PC-3 (cell line): ENCODE results near the gene CIDEB. TPM values are rescaled to one million over a fixed set of nuclear protein-coding genes. Genes with fewer than 3 reads are reported as not detected.

Experiments
- ATAC-seq: fragments of 200-7000 bp; cut with Tn5 transposase; 2 replicates; pipeline ENCODE4 v1.9.1; 2020; ENCODE audit warnings: mild to moderate bottlenecking, moderate library complexity
- BruUV-seq: library from RNA; stranded (reverse); fragments of 400-500 nt; replicated peaks from 2 replicates; lab custom pipeline; 2021; lab: Mats Ljungman, UMichigan
- CTCF ChIA-PET: fragments of 300-600 bp; sonication (Branson Sonifier 250); formaldehyde crosslinking; loops from one replicate; lab custom pipeline; 2022; ENCODE audit warnings: antibody characterized with exemption; lab: Charles Lee
- POLR2A ChIA-PET: fragments of 300-600 bp; sonication (Branson Sonifier 250); formaldehyde crosslinking; loops from one replicate; lab custom pipeline; 2022; ENCODE audit warnings: antibody characterized with exemption; ENCODE audit not compliant: unreplicated experiment; lab: Charles Lee
- DNase-seq: peaks from one replicate; pipeline ENCODE4 v3.0.0-alpha.2; 2015
- H2AFZ ChIP-seq: fragments of 300-600 bp; sonication (generic); 2 replicates; pipeline ENCODE4 v1.6.0; 2016; ENCODE audit warnings: antibody characterized with exemption, low read length
- H3F3A ChIP-seq: fragments of 300-600 bp; sonication (generic); one replicate; pipeline ENCODE4 v1.6.0; 2017; ENCODE audit warnings: antibody characterized with exemption, low read length, control low read depth, mild to moderate bottlenecking; ENCODE audit not compliant: unreplicated experiment
- H3K27ac ChIP-seq: fragments of 300-600 bp; sonication (generic); 2 replicates; pipeline ENCODE4 v1.5.1; 2016; ENCODE audit warnings: mild to moderate bottlenecking, low read length
- H3K27me3 ChIP-seq: fragments of 300-600 bp; sonication (generic); 2 replicates; pipeline ENCODE4 v1.6.1; 2016; ENCODE audit warnings: low read length, mixed read lengths
- H3K36me3 ChIP-seq: fragments of 300-600 bp; sonication (generic); 2 replicates; pipeline ENCODE4 v1.6.1; 2016; ENCODE audit warnings: low read depth, mixed run types, low read length, mixed read lengths
- H3K4me1 ChIP-seq: fragments of 300-600 bp; sonication (generic); 2 replicates; pipeline ENCODE4 v1.5.1; 2016; ENCODE audit warnings: low read length; ENCODE audit not compliant: insufficient read depth
- H3K4me2 ChIP-seq: fragments of 300-600 bp; sonication (generic); 2 replicates; pipeline ENCODE4 v1.6.0; 2016; ENCODE audit warnings: low read length
- H3K4me3 ChIP-seq: fragments of 300-600 bp; sonication (generic); 2 replicates; pipeline ENCODE4 v1.5.1; 2016; ENCODE audit warnings: mild to moderate bottlenecking, low read length, mixed read lengths
- H3K79me2 ChIP-seq: fragments of 300-600 bp; sonication (generic); 2 replicates; pipeline ENCODE4 v1.6.1; 2017; ENCODE audit warnings: low read length, mixed read lengths
- H3K9ac ChIP-seq: fragments of 300-600 bp; sonication (generic); 2 replicates; pipeline ENCODE4 v1.6.0; 2016; ENCODE audit warnings: mild to moderate bottlenecking, low read length
- H3K9me2 ChIP-seq: fragments of 300-600 bp; sonication (generic); replicated peaks from 2 replicates; pipeline ENCODE4 v1.6.1; 2016; ENCODE audit warnings: mixed run types, low read length, mixed read lengths
- H3K9me3 ChIP-seq: fragments of 300-600 bp; sonication (generic); 2 replicates; pipeline ENCODE4 v1.6.1; 2016; ENCODE audit warnings: low read length, mixed read lengths
- H4K20me1 ChIP-seq: fragments of 300-600 bp; sonication (generic); 2 replicates; pipeline ENCODE4 v1.6.1; 2016; ENCODE audit warnings: low read length, mixed read lengths
- CTCF ChIP-seq: fragments of 300-600 bp; sonication (generic); conservative IDR thresholded peaks from 2 replicates; pipeline ENCODE4 v1.5.1; 2017; ENCODE audit warnings: antibody characterized with exemption, low read depth, mild to moderate bottlenecking, low read length
- EZH2 ChIP-seq: fragments of 300-600 bp; sonication (generic); IDR thresholded peaks from one replicate; pipeline ENCODE4 v1.6.1; 2017; ENCODE audit warnings: antibody characterized with exemption, mild to moderate bottlenecking, low read length; ENCODE audit not compliant: unreplicated experiment
- EZH2phosphoT487 ChIP-seq: fragments of 300-600 bp; sonication (generic); IDR thresholded peaks from 2 replicates; pipeline ENCODE4 v1.6.1; 2018; ENCODE audit warnings: mild to moderate bottlenecking, antibody characterized with exemption, low read length, borderline replicate concordance
- intact Hi-C: fragments of 100-400 bp; cut with micrococcal nuclease; formaldehyde crosslinking; loops from 2 replicates; pipeline ENCODE4 v1.9.0; 2023
- total RNA-seq: library from RNA; depleted of rRNA; stranded (reverse); fragments of >200 nt; gene quantifications from 2 replicates; pipeline ENCODE4 v1.2.3, GENCODE V29; 2014

CIDEB gene
- total RNA-seq, 1 experiment from 2014 or later: not detected

DNA sequence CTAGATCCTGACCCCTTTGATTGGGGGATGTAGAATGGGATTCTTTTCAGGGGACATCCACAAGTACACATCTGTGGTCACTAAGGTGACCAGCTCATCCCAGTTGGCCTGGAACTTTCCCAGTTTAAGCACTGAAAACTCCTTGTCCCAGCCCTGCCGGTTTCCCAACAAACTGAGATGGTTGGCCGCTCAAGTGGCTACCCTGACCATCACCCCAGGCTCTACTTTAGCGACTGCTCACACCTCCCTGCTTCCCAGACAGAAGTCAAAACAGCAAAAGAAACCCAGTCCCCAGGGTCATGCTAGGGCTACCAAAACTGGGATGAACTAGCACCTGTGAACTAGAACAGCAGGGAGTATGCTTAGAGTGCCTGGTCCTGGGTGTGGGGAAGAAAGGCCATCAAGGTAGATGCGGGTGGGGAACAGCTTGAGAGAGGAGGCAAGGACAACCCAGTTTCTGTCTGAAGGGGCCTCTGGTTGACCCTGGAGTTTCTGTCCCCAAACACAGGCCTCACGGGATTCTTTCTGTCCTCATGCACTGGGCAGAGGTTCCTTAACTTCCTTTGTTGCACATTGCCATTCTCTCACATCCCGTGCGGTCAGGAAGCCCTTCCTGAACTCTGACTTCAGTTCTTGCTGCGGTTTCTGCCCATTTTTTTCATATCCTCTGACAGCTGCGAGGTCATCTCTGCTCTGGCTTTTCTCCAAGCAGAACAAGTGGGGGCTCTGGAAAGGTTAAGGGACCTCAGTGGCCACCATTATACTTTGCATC, 5.1 kb upstream of the CIDEB start:
- Histone ChIP-seq H3K9ac (no peak overlapping the region), H3K4me1 (peaks cover 13% of the 10 kb centered on the region), H3K36me3 (peaks cover 12% of the 10 kb centered on the region; the same call in 1 of the 2 replicates), H3F3A (no peaks in the 10 kb centered on the region), H3K4me3 (no peak overlapping the region), H3K4me2 (no peak overlapping the region), H3K79me2 (no peaks in the 10 kb centered on the region), H3K9me2 (no peaks in the 10 kb centered on the region), H3K9me3 (no peaks in the 10 kb centered on the region), H3K27me3 (no peaks in the 10 kb centered on the region), H4K20me1 (no peaks in the 10 kb centered on the region), H3K27ac (no peak overlapping the region), H2AFZ (no peak overlapping the region)
- no TSS peak for BruUV-seq
- ChIA-PET CTCF (no interaction called here), POLR2A (no interaction called here)
- no peak for DNase-seq
- ATAC-seq: no peak
- intact Hi-C loops: no loop called here
- TF ChIP-seq EZH2 (no peak), EZH2phosphoT487 (no peak), CTCF (no peak)

DNA sequence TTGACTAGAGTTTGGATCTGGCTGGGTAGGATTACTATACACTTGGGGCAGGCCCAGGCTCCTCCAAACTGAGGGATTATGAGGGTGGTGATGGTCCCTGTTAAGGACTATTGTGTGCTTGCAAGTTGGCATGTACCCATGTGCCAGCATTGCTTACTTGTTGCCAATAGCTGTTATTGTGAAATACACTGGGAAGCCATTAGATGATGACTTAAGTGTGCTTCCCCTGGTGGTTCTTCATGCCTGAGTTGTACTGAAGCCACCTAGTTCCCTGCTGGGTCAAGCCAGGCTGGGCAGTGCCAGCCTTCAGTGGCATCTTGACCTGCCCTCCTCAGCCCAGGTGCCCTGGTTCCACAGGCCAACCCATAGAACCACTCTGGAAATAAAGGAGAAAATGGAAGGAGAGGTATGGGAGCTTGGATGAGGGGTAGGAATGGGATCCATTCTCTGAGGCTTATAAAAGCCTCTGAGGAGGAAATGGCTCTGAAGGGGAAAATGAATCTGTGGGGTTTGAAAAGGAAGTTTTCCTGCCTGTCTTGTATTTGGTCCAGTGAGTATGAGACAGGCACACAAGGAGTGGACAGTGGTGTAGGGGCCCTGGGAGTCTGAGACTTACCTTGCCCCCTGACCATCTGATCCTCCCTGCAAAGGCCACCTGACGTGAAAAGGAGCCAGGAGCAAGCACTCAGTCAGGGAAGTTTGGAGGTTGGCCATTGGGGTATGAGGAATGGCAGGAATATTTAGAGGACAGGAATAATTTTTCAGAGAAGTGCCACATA, 4.2 kb upstream of the CIDEB start:
- H3K79me2 ChIP-seq: no peaks in the 10 kb centered on the region
- ATAC-seq: no peak
- TF ChIP-seq EZH2phosphoT487: no peak
- no peak for TF ChIP-seq EZH2
- no peak for TF ChIP-seq CTCF
- no peaks in the 10 kb centered on the region for H4K20me1 ChIP-seq
- no peak overlapping the region for H3K27ac ChIP-seq
- no peaks in the 10 kb centered on the region for H3F3A ChIP-seq
- H3K4me2 ChIP-seq: no peak overlapping the region
- no peaks in the 10 kb centered on the region for H3K9me2 ChIP-seq
- no peak overlapping the region for H3K9ac ChIP-seq
- CTCF ChIA-PET: no interaction called here
- no peaks in the 10 kb centered on the region for H3K27me3 ChIP-seq
- H3K36me3 ChIP-seq: peaks cover 12% of the 10 kb centered on the region; the same call in 1 of the 2 replicates
- H3K4me1 ChIP-seq: peaks cover 14% of the 10 kb centered on the region
- POLR2A ChIA-PET: no interaction called here
- no peak overlapping the region for H3K4me3 ChIP-seq
- intact Hi-C loops: no loop called here
- no peak overlapping the region for H2AFZ ChIP-seq
- DNase-seq: no peak
- no peaks in the 10 kb centered on the region for H3K9me3 ChIP-seq
- no TSS peak for BruUV-seq
